Anterior cingulate cortex (tissue), 58 donors: ENCODE results near the gene TMED1.
"Not testable (repeated sequence)": the region's sequence is repeated elsewhere in the genome, so short reads cannot be mapped to it uniquely, and the experiment has no call there.

Source experiments
- DNase-seq, 58 donors: peaks; one replicate each; lab custom pipeline; 2025; lab: John Stamatoyannopoulos, UW

Gene TMED1, protein sequence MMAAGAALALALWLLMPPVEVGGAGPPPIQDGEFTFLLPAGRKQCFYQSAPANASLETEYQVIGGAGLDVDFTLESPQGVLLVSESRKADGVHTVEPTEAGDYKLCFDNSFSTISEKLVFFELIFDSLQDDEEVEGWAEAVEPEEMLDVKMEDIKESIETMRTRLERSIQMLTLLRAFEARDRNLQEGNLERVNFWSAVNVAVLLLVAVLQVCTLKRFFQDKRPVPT

DNA sequence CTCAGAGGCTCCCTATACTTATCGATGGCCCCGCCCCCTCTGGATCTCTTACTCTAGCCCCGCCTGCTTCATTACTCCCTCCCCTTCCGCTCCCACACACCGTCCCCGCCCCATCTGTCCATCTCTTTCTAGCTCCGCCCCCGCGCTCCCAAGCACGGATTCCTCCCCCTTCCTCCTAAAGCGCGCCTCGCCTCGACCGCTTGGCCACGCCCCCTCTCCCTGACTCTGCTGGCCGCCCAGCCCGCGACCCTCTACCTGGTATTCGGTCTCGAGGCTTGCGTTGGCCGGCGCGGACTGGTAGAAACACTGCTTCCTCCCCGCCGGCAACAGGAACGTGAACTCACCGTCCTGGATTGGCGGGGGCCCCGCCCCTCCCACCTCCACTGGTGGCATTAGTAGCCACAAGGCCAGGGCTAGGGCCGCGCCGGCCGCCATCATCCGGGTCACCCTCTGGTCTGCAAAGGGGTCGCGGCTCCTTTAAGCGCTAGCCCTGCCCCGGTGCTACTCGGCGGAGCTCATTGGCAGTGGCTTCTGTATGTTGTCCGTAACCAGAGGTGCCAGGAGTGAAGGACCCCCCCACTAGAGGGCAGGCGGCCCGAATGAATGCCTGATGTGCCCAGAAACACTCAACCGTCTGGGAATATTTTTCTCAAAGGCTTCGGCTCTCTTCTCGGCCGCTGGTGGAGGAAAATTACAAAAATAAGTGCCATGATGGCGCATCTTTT, at the start of gene TMED1:
Gene TMED1 (minus strand): TSS at position 459 of the 725 bp plus-strand sequence. CDS start 21 bp downstream, at position 438.
- peak; percentile 86 to 100 (median 96) for DNase-seq

DNA sequence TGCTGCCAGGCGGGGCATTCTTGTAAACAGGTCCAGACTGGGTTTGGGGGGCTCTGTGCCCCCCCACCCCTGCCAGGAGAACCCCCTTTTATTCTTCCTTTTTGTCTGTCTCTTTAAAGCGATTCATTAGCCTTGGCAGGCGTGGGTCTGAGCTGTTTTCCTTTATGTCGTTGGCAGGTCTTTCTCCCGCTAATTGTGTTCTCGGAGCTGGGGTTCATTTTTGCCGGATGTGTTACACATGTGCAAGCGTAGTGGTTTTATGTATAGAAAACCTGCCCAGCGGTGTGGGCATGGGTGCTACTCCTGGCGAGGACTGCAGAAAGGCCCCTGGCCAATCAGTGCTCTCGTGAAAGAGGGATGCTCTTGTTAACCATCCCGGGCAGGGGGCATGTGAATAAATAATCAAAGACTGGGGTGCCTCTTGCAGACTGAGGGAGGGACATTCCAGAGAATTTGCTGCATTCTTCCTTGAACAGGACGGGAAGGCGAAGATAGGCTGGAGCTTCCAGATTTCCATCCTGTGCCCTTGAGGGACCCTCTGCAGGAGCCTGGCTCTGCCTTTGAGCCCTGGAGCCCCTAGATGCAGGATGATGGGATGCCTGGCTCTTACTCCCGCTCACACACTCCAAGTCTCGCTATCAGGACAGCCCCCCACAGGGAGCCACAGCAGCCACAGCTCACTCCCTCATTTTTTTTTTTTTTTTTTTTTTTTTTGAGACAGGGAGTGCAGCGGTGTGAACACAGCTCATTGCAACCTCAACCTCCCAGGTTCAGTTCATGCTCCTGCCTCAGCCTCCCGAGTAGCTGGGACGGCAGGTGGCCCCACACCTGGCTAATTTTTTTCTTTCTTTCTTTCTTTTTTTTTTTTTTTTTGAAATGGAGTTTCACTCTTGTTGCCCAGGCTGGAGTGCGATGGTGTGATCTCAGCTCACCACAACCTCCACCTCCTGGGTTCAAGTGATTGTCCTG, 49.5 kb upstream of the TMED1 start:
- DNase-seq: no peak

DNA sequence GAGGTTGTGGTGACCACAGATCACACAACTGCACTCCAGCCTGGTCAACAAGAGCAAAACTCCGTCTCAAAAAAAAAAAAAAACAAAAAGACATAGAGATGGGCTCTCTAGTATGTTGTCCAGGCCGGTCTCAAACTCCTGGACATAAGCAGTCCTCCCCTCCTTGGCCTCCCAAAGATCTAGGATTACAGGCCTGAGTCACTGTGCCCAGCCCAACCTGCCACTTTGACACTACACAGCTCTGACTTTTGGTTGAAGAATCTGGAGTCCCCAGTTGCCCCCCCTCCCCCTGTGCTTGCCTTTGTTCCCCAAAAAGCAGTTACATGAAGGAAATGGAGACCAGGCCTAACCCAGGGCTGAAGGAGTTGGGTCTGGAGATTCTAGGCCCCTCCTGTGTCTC, 48.3 kb upstream of the TMED1 start:
- DNase-seq: no peak

DNA sequence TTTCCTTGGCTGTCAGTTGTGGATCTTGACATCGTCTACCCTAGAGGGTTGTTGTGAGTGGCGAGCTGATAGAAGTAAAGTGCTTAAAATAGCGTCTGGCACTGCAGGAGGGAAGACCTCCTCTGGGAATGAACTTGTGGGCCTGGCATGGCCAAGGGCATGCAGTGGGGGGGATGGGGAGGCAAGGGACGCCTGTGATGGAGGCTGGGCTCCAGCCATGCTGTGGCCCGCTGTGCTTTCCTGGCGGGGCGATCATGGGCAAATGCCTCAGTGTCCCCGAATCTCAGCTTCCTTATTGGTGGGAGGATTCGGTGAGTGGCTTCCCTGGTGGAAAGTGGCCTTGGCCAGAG, 46.1 kb upstream of the TMED1 start:
- DNase-seq: no peak

DNA sequence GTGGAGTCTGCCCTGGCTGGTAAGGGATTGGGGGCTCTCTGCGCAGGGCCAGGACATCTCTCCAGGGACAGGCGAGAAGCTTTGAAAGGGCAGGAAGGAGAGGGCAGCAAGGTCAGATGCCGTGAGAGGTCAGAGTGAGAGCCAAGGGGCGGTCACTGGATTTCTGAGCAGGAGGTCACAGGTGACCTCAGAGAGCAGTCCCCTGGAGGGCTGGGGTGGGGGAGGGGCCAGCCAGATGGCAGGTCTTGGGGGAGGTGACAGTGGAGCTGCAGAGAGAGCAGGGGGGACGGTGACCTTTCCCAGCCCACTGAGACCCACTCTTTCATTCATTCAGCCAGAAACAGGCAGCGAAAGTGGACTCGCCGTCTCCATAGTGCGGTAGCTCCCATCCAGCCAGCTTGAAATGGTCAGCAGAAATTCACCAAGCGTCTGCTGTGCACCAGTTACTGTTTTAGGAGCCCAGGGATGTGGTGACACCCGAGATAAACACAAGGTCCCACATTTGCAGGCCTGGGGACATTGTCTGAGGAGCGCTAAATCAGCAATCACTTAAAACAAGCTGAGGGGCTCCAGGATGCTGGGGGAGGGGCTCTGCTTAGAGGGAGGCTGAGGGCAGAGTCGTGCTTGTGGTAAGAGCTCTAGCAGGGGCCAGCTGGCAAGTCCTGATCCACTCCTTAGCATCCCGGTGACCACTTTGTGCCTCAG, 45.5 kb upstream of the TMED1 start:
- DNase-seq: no peak

DNA sequence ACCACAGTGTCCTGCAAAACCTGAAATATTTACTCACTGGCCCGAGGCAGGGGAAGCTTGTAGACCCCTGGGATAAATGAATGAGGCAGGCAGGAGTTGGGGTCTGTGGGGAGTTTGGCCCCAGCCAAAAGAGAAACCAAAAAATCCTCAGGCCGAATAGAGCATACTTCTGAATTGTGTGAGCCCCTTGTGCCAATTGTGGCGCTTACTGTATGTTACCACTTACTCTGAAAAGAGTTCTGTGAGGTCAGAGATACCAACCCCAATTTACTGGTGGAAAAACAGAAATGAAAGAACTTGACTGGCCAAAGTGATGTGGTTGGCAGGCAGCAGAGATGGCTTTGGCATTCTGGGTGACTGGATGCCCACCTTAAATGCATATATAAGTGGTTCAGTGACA, 42.2 kb upstream of the TMED1 start:
- DNase-seq: no peak

DNA sequence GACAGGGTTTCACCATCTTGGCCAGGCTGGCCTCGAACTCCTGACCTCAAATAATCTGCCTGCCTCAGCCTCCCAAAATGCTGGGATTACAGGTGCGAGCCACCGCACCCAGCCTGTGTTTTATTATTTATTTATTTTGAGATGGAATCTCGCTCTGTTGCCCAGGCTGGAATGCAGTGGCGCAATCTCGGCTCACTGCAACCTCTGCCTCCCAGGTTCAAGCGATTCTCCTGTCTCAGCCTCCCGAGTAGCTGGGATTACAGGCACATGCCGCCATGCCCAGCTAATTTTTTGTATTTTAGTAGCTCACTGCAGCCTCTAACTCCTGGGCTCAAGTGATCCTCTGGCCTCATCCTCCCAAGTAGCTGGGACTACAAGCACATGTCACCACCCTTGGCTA, 41.6 kb upstream of the TMED1 start:
- DNase-seq: not testable (repeated sequence)

DNA sequence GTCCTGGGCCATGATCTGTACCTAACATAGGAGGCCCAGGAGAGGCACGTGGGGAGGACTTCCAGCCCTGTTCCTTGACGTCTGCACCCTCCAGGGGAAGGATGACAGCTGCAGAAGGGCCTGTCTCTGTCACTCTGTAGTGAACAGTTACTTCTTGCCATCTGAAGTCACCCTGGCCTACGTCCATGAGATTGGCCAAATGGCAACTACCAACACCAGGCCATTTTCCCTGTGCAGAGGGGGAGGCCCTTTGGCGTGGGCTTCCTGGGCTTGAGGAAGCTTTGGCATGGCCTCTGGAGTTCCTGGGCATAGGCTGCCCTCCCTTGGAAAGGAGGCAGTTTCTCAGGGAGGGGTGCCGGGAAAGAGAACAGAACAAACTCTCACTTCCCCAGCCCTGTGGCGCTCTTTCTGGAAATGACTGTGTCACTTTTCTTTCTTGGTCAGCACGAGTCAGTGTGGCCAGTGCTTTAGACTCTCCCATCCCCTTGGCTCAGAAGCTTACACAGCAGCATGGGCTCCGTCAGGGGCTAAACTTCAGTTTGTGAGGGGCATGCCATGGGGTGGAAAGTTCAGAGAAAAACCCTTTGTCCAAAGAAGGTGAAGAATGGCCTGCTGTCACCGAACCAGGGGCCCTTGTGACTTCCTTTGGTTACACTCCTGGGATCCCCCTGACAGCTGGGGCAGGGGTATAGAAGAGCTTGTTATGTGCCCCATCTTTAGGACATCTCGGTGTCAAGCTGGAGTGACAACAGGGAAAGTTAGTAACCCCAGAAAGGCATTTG, 40.6 kb upstream of the TMED1 start:
- peak in 28 of 58 donors; percentile 6 to 79 (median 32) for DNase-seq

DNA sequence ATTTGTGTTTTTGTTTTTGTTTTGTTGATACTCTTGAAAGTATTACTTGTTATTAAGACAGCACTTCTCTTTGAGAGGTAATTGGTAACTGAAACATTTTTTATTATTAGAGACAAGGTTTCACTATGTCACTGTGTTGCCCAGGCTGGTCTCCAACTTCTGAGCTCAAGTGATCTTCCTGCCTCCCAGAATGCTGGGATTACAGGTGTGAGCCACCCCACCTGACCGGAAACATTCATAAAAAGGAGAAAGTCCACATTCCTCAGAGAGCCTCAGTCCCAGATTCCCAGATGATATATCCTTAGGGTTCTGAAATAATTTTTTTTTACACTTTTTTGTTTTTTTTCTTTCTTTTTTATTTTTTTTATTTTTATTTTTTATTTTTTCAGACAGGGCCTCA, 38.0 kb upstream of the TMED1 start:
- DNase-seq: no peak

DNA sequence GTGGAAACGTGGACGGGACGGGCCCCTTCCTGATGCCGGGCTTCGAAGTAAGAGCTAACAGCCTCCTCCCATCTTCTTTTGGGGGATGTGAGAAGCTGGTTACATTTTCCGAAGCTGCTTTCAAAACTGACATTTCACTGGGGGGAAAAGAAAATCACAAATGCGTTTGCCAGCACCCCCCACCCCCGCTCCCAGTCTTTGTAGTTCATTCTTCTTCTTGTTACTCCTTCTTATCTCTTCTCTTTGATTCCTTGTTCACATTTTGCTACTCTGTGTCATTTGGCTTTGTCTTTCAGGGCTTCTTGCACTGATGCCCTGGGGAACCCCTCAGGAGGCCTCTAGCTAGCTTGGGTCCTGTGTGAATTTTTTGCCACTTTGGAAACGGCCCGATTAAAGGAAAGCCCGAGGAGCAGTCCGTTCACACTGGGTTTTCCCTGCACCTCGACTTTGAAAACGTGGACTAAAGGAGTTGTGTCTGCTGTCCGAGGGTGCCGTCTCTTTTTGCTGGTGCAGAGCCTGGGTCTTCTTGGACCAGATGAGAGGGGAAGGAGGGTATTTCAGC, 36.6 kb upstream of the TMED1 start:
- no peak for DNase-seq

DNA sequence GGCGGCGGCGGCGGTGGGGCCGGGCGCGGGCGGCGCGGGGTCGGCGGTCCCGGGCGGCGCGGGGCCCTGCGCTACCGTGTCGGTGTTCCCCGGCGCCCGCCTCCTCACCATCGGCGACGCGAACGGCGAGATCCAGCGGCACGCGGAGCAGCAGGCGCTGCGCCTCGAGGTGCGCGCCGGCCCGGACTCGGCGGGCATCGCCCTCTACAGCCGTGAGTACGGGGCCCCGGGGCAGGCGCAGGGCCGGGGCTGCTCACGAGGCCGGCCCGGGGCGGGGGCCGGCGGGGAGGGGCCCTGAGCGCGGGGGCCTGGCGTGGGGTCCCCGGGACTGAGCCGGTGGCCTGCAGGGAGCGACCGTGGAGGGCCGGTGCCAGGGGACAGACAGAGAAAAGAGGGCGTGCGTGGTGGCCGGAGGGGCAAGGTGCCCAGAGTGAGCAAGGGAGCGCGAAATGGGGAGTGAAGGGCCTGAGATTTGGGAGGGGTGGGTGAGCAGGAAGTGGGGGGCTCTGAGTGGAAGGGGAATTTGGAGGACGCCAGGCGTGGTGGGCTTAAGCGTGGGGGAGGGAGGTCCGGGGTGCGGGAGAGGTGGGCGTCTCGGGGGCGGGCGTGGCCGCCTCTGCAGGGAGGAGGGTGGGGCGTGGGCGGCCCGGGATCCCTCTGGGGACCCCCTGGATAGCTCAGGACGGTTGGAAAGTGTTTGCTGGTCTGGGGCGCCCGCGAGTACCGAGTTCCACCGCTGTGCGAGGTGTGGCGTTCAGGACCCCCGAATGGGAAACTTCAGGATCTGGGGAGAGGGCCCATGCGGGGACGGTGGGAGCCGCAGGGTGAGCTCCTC, 35.9 kb upstream of the TMED1 start:
- DNase-seq: peak in 26 of 58 donors; percentile 2 to 61 (median 36)

DNA sequence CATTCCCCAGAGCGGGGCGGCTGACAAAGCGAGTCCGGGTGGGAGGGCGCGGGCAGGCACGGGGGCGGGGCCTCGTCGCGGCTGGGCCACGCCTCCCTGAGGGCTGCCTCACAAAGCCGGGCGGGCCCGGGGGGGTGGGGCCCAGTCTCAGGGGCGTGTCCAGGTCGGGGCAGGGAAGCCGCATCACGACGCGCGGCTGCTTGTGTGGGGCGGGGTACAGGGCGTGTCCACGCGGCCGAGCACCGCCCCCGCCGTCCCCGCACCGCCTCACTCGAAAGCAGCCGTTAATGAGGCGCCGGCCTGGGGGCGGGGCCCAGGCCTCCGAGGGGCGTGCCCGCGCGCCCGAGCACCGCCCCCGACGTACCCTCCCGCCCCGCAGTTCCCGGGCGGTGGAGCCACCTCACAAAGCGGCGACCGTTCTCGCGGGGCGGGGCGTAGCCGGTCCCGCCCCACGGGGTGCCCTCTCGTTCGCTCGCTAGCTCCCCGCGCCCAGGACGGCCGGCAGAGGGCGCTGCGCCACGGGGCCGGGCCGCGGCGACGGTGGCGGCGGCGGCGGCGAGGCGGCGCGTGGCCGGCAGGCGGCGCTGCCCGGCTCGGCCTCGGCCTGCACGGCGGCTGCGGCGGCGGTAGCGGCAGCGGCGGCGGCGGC, 35.1 kb upstream of the TMED1 start, which contains the start of gene CARM1:
Gene CARM1 (plus strand): TSS at position 599 of the 649 bp plus-strand sequence. CDS start 150 bp downstream, outside the sequence.
- DNase-seq: peak; percentile 78 to 100 (median 99)

DNA sequence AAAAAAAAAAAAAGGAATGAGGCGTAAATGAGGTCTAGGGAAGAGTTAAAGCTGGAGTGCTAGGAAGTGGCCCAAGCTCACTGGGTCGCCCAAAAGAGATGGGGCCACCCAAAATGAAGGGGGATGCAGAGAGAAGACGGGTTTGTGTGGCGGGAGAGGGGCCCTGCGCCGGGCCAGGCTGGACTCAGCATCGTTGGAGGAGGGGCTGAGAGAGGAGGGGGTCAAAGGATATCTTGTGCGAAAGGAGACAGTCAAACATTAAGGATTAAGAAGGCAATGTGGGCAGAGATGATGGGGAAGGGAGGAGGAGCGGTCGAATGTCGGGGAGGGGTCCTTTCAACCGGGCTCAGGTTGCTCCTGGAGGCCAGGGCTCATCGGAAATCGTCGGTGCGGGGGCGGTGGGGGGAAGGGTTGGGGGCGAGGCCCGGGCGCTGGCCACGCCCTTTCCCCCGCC, 34.5 kb upstream of the TMED1 start:
- peak in 3 of 58 donors; percentile 55 to 73 (median 57) for DNase-seq

DNA sequence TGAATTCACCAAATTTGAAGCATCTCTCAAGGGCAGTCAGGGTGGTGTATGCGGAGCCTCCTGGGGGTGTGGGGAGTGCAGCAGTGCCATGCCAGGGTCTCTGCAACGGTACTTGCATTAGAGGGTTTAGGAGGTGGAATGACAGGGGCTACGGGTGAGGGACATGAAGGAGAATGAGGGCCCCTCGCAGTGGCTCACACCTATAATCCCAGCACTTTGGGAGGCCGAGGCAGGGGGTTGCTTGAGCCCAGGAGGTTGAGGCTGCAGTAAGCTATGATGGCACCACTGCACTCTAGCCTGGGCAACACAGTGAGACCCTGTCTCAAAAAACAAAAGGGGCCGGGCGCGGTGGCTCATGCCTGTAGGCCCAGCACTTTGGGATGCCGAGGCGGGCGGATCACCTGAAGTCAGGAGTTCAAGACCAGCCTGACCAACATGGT, 33.9 kb upstream of the TMED1 start:
- DNase-seq: not testable (repeated sequence)

DNA sequence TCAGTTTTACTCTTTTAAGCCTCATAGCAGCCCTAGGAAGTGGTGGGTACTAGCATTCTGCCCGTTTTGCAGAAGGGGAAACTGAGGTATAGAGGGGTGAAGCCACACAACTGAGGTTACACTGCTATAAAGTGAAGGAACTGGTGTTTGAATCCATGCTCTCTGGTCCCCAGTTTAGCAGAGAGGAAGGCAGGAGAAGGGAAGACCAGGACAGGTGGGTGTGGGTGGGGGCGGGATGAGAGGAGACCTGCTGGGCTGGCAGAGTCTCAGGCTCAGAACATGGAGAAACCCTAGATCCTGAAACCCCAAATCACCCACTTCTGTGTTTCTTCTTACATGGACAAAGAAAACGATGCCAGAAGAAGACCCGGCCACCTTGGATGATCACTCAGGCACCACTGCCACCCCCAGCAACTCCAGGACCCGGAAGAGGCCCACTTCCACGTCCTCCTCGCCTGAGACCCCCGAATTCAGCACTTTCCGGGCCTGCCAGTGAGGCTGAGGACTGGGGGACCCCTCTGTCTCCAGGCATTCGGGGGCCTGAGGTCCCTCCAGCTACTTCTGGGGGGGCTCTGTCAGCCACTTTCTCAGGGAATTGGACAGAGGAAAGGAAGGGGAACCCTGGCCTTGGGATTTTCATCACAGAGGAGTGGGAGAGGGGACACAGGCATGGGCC, 33.0 kb upstream of the TMED1 start:
- DNase-seq: no peak

DNA sequence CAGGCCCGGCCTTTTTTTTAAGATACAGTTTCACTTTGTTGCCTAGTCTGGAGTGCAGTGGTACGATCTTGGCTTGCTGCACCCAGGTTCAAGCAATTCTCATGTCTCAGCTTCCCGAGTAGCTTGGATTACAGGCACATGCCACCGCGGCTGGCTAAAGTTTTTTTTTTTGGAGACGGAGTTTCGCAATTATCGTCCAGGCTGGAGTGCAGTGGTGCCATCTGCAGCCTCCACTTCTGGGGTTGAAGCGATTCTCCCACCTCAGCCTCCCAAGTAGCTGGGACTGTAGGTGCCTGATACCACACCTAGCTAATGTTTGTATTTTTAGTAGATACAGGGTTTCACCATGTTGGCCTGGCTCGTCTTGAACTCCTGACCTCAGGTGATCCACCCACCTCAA, 30.5 kb upstream of the TMED1 start:
- no peak for DNase-seq

DNA sequence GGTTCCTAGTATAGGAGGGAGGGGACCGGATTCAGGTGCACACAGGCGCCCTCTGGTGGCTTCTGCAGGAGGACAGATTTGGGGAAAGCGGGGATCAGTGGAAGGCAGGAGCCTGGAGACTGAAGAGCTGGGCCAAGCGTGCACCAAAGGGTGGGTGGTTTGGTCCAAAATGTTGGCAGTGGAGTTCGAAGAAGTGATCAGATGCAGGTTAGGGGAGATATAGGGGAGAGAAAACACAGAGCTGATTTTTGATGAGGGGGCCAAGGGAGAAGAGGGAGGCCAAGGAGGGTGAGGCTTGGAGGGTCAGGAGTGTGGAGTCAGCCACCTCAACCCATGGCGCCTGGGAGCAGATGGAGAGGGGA, 28.5 kb upstream of the TMED1 start:
- DNase-seq: peak in 56 of 58 donors; percentile 24 to 91 (median 65)
